ENCODE measurements around the gene SMAP2.

DNA sequence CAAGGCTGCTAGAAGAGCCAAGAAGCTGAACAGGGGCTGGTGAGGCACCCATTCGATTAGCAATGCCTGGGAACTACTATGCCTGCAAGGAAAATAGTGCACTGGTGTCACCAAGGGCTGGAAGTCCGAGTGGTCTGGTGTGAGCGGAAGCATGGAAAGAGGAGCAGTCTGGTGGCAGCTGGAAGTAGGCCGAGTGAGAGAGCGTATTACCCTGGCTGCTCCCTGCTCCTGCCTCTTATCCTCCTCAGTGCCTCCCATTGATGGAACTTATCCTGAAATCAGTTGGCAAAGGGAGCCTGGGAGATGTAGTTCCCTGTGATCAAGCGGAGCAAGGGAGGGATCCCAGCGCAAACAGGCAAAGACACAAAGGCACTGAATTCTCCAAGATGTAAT lies 9.6 kb downstream of the SMAP2 start:
- TF ChIP-seq, protein P1, sequence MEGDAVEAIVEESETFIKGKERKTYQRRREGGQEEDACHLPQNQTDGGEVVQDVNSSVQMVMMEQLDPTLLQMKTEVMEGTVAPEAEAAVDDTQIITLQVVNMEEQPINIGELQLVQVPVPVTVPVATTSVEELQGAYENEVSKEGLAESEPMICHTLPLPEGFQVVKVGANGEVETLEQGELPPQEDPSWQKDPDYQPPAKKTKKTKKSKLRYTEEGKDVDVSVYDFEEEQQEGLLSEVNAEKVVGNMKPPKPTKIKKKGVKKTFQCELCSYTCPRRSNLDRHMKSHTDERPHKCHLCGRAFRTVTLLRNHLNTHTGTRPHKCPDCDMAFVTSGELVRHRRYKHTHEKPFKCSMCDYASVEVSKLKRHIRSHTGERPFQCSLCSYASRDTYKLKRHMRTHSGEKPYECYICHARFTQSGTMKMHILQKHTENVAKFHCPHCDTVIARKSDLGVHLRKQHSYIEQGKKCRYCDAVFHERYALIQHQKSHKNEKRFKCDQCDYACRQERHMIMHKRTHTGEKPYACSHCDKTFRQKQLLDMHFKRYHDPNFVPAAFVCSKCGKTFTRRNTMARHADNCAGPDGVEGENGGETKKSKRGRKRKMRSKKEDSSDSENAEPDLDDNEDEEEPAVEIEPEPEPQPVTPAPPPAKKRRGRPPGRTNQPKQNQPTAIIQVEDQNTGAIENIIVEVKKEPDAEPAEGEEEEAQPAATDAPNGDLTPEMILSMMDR (optimal IDR thresholded peaks at IDR 0.05 in 1 of 3, IDR thresholded peaks at IDR 0.05 in 1 of 3, conservative IDR thresholded peaks at IDR 0.05 in 1 of 3; ENCODE audit: extremely low read depth in 1 of 3, insufficient read depth in 2 of 3, low read length in 3 of 3): no peak
- TF ChIP-seq EZH2 (IDR thresholded peaks at IDR 0.05; ENCODE audit: low read length): no peak

Data from keratinocyte (primary cell).